GM18867 (cell line): ENCODE measurements around the gene KCNJ4.
"Not testable (repeated sequence)": the region's sequence is repeated elsewhere in the genome, so short reads cannot be mapped to it uniquely, and the experiment has no call there.

Experiments
- ATAC-seq: cut with Tn5 transposase; IDR thresholded peaks from one replicate; pipeline ENCODE4 v1.9.1; 2021; ENCODE audit warnings: mild to moderate bottlenecking, moderate library complexity; ENCODE audit not compliant: unreplicated experiment

KCNJ4 gene

GRCh38 chr22:38414009-38414395, 41.0 kb downstream of the KCNJ4 start:
- ATAC-seq = no peak

- ATAC-seq = no peak
Observed at GRCh38 chr22:38413085-38414008, 41.7 kb downstream of the KCNJ4 start.

GRCh38 chr22:38412435-38413084, 42.4 kb downstream of the KCNJ4 start:
- ATAC-seq = no peak

GRCh38 chr22:38411016-38411415, 44.0 kb downstream of the KCNJ4 start:
- no peak for ATAC-seq

GRCh38 chr22:38409916-38410315, 45.1 kb downstream of the KCNJ4 start:
- not testable (repeated sequence) for ATAC-seq

- ATAC-seq = no peak
Observed at GRCh38 chr22:38406617-38407016, 48.4 kb downstream of the KCNJ4 start.

- ATAC-seq = no peak
Observed at GRCh38 chr22:38404419-38404818, 50.6 kb downstream of the KCNJ4 start.

- no peak for ATAC-seq
Observed at GRCh38 chr22:38403812-38404211, 51.2 kb downstream of the KCNJ4 start.

- ATAC-seq = no peak
Observed at GRCh38 chr22:38402204-38402603, 52.8 kb downstream of the KCNJ4 start.

- ATAC-seq = no peak
Observed at GRCh38 chr22:38401336-38402084, 53.5 kb downstream of the KCNJ4 start.

- not testable (repeated sequence) for ATAC-seq
Observed at GRCh38 chr22:38400256-38400655, 54.7 kb downstream of the KCNJ4 start.

GRCh38 chr22:38398609-38399461, 56.2 kb downstream of the KCNJ4 start:
- peak; percentile 53 for ATAC-seq

- peak; percentile 32 for ATAC-seq
Observed at GRCh38 chr22:38398181-38398608, 56.8 kb downstream of the KCNJ4 start.

GRCh38 chr22:38397189-38398085, 57.6 kb downstream of the KCNJ4 start:
- ATAC-seq = peak; percentile 36

GRCh38 chr22:38396440-38397069, 58.4 kb downstream of the KCNJ4 start:
- not testable (repeated sequence) for ATAC-seq

GRCh38 chr22:38395944-38396343, 59.1 kb downstream of the KCNJ4 start:
- ATAC-seq = not testable (repeated sequence)

GRCh38 chr22:38394929-38395624, 59.9 kb downstream of the KCNJ4 start:
- not testable (repeated sequence) for ATAC-seq

- not testable (repeated sequence) for ATAC-seq
Observed at GRCh38 chr22:38389428-38389818, 65.6 kb downstream of the KCNJ4 start.
